Activated gamma-delta T cell (primary cell): ENCODE data around the gene LMNA.
"Not testable (repeated sequence)": the region's sequence is repeated elsewhere in the genome, so short reads cannot be mapped to it uniquely, and the experiment has no call there.

Source experiments
- DNase-seq: peaks from one replicate; lab custom pipeline; 2025; lab: John Stamatoyannopoulos, UW

The LMNA gene

DNA sequence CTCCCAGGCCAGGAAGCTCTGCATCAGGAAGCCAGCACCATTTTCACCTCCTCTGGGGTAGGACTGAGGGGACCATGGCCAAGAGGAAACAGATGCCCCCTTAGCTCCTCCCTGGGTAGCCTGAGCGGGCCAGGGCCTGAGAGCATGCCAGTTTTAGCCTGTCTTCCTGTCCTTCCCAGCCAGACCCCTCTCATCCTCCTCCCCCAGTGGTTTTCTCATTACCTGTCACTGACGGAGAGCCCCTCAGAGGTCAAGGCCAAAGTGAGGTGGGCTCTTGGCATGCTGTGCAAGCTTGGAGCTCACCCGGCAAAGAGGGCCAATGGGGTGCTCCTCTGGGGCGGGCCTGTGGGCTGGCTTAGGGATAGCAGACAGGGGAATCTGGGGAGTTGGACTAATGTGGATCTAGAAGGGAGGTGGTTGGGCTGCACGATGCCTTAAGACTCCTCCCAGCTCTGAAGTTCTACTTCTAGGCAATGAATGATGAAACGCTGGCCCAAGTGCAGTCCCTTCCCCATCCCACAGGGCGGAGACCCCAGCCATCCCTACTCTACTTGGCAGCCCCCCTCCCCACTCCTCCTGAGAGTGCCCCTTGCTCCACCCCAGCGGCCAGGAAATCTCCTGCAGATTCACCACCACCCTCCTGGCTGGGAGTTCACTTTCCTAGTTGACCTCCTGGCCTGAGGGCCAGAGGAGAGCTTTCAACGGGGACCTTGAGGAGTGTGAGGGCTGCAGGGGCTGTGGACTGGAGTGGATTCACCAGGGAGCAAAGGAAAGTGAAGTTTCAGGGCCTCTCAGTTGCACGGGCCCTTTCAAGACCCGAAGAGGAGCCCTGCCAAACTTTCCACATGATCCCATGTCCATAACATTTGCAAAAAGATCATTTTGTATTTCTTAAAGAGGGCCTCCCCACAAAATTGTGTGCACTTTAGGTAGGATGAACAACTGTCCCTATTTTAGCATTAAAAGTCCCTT lies 9.4 kb upstream of the LMNA start:
- no peak for DNase-seq

DNA sequence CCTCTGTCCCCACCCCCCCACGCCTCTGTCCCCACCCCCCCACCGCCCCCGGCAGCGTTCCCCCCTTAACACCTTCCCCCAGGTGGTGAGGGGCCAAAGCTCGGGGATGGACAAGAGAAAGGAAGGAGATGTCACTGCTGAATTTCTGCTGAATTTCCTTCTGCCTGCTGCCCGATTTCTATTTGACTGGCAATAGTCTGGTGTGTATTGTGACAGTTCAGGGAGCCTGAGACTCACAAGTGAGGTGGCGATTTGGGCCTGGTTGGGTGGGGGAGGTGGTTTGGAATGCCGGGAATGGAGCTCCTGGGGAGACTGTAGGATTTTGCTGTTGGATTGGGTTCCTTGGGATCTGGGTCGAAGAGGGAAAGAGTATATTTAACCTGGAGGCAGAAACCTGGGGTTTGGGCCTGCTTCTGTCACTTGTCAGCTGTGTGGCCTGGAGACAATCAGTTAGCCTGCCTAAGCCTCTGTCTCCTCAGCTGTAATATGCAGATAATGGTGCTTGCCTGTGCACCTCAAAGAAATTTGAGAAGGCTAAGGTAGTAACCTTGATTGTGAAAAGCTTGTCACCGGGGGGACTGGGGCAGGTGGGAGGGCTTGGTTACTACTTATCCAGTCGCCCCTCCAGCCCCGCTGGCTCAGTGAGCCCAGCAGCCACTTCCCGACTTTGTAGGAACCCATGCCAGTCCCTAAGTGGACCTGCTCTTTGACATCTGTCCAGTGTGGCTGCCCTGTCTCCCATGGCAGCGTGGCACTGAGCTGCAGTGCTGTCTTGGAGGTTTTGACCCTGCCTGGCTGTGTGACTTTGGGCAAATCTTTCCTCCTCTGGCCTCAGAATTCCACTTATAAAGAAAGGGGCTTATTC lies 7.7 kb upstream of the LMNA start:
- DNase-seq = no peak

- no peak for DNase-seq
Measured at GRCh38 chr1:156108057-156108456, 6.5 kb upstream of the LMNA start.

GRCh38 chr1:156108664-156109241 lies 5.8 kb upstream of the LMNA start:
- DNase-seq = no peak

GRCh38 chr1:156110252-156110651 lies 4.3 kb upstream of the LMNA start:
- DNase-seq = no peak

DNA sequence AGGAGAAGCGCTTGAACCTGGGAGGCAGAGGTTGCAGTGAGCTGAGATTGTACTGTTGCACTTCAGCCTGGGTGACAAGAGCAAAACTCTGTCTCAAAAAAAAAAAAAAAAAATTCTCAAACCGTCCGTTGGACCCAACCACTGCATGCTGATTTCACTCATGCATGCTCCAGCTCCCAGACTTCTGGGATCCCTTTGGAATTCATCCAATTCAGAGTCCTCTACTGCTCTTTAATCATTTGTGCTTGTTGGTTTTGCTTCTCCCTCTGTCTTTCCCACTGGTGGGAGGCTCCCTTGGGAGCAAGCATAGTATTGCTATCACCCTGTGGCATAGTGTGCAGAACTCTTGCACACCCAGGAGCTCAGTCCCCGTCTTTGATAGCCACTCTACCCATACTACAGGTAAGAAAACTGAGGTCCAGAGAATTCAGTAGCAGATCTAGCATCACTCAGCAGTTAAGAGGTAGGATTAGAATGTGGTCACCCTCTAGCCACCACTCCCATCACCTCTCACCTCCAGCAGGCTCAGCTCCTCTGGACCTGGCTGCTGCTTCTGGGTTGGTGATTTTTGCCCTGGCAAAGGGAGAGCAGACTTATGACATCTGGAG lies 3.1 kb upstream of the LMNA start:
- no peak for DNase-seq

- no peak for DNase-seq
Measured at GRCh38 chr1:156112276-156113137, 2.0 kb upstream of the LMNA start.

- DNase-seq = no peak
Measured at GRCh38 chr1:156113282-156113950, 1.1 kb upstream of the LMNA start.

DNA sequence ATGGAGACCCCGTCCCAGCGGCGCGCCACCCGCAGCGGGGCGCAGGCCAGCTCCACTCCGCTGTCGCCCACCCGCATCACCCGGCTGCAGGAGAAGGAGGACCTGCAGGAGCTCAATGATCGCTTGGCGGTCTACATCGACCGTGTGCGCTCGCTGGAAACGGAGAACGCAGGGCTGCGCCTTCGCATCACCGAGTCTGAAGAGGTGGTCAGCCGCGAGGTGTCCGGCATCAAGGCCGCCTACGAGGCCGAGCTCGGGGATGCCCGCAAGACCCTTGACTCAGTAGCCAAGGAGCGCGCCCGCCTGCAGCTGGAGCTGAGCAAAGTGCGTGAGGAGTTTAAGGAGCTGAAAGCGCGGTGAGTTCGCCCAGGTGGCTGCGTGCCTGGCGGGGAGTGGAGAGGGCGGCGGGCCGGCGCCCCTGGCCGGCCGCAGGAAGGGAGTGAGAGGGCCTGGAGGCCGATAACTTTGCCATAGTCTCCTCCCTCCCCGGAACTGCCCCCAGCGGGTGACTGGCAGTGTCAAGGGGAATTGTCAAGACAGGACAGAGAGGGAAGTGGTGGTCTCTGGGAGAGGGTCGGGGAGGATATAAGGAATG lies 505 bp downstream of the LMNA start:
- DNase-seq = no peak

GRCh38 chr1:156115514-156116374 lies 1.2 kb downstream of the LMNA start:
- DNase-seq = no peak

DNA sequence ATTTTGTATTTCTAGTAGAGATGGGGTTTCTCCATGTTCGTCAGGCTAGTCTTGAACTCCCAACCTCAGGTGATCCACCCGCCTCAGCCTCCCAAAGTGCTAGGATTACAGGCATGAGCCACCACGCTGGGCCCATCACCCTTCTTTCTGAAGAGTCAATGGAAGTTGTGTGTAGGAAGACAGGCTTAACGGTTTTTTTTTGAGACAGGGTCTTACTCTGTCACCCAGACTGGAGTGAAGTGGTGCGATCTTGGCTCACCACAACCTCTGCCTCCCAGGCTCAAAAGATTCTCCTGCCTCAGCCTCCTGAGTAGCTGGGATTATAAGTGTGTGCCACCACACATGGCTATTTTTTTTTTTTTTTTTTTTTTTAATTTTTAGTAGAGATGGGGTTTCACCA lies 2.2 kb downstream of the LMNA start:
- not testable (repeated sequence) for DNase-seq

DNA sequence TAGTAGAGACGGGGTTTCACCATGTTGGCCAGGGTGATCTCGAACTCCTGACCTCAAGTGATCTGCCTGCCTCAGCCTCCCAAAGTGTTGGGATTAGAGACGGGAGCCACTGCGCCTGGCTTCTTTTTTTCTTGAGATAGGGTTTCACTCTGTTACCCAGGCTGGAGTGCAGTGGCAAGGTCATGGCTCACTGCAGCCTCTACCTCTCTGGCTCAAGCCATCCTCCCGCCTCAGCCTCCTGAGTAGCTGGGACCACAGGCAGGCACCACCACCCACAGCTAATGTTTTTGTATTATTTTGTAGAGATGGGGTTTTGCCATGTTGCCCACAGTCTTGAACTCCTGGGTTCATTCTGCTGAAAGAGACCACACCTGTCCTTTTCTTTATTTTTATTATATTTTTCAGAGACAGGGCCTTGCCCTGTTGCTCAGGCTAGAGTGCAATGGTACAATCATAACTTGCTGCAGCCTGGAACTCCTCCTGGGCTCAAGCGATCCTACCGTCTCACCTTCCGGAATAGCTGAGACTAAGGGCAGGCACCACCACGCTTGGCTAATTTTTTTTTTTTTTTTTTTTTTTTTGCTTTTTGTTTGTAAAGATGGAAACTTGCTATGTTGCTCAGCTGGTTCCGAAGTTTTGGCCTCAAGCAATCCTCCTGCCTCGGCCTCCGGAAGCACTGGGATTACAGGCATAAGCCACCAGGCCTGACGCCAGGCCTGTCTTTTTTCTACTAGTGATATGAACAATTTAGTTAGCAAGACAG lies 3.1 kb downstream of the LMNA start:
- no peak for DNase-seq

GRCh38 chr1:156118177-156118868 lies 3.8 kb downstream of the LMNA start:
- no peak for DNase-seq

GRCh38 chr1:156119503-156120209 lies 5.1 kb downstream of the LMNA start:
- DNase-seq = no peak

GRCh38 chr1:156120318-156120717 lies 5.8 kb downstream of the LMNA start:
- DNase-seq = no peak

GRCh38 chr1:156121005-156121404 lies 6.5 kb downstream of the LMNA start:
- not testable (repeated sequence) for DNase-seq

DNA sequence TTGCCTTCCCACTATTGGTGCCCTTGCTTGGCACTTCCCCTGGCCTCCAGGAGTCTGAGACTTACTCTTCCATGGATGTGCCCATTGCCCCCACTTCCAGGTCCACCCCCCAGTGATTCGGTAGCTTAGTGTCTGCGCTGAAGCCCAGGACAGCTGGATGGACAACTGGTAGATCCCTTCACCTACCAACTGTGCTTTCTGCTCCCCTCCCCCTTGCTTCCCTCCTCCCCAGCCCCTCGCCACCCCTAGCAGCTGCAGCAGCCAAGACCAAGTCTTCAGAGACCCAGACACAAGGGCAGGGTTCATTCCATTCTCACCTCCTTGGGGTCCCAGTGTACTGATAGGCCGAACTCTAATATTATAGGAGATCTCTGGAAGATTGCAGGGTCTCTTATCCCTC lies 6.9 kb downstream of the LMNA start:
- DNase-seq = no peak
